HEK293 (cell line): Measurements from ENCODE around the gene NCBP1.

Source experiments
- AEBP2 ChIP-seq: fragments of 450-650 bp; formaldehyde crosslinking; IDR thresholded peaks from 2 replicates; pipeline ENCODE4 v1.5.1; 2016; ENCODE audit warnings: missing biosample characterization, missing genetic modification characterization, borderline replicate concordance
- HOXA7 ChIP-seq: sonication (generic); formaldehyde crosslinking; IDR thresholded peaks from 2 replicates; pipeline ENCODE4 v1.8.1; 2022; ENCODE audit warnings: missing genetic modification reagents, borderline replicate concordance
- OSR2 ChIP-seq: fragments of 450-650 bp; formaldehyde crosslinking; IDR thresholded peaks from 2 replicates; pipeline ENCODE4 v1.5.1; 2016; ENCODE audit warnings: missing biosample characterization, missing genetic modification characterization
- OVOL3 ChIP-seq: fragments of 450-650 bp; formaldehyde crosslinking; IDR thresholded peaks from 2 replicates; pipeline ENCODE4 v1.5.1; 2016; ENCODE audit warnings: missing biosample characterization, missing genetic modification characterization
- SCRT1 ChIP-seq: fragments of 450-650 bp; formaldehyde crosslinking; IDR thresholded peaks from 2 replicates; pipeline ENCODE4 v1.5.1; 2016; ENCODE audit warnings: missing biosample characterization, missing genetic modification characterization, borderline replicate concordance
- SP3 ChIP-seq: fragments of 450-650 bp; formaldehyde crosslinking; IDR thresholded peaks from 2 replicates; pipeline ENCODE4 v1.5.1; 2016; ENCODE audit warnings: missing biosample characterization, missing genetic modification characterization
- WT1 ChIP-seq: fragments of 450-650 bp; formaldehyde crosslinking; IDR thresholded peaks from 2 replicates; pipeline ENCODE4 v1.5.1; 2016; ENCODE audit warnings: missing biosample characterization, missing genetic modification characterization
- ZBTB44 ChIP-seq: fragments of 450-650 bp; IDR thresholded peaks from 2 replicates; pipeline ENCODE4 v1.5.1; 2018; ENCODE audit warnings: missing biosample characterization, mild to moderate bottlenecking, missing genetic modification characterization
- ZBTB7A ChIP-seq: fragments of 450-650 bp; formaldehyde crosslinking; IDR thresholded peaks from 2 replicates; pipeline ENCODE4 v1.5.1; 2016; ENCODE audit warnings: low read depth, missing biosample characterization, missing genetic modification characterization
- ZNF133 ChIP-seq: fragments of 450-650 bp; formaldehyde crosslinking; IDR thresholded peaks from 2 replicates; pipeline ENCODE4 v1.5.1; 2016; ENCODE audit warnings: missing biosample characterization, missing genetic modification characterization
- ZNF157 ChIP-seq: fragments of 450-650 bp; formaldehyde crosslinking; IDR thresholded peaks from 2 replicates; pipeline ENCODE4 v1.5.1; 2016; ENCODE audit warnings: missing biosample characterization, missing genetic modification characterization
- ZNF16 ChIP-seq: fragments of 450-650 bp; formaldehyde crosslinking; IDR thresholded peaks from 2 replicates; pipeline ENCODE4 v1.5.1; 2016; ENCODE audit warnings: low read depth, missing biosample characterization, missing genetic modification characterization
- ZNF174 ChIP-seq: fragments of 450-650 bp; formaldehyde crosslinking; IDR thresholded peaks from 2 replicates; pipeline ENCODE4 v1.5.0; 2017; ENCODE audit warnings: missing biosample characterization, mild to moderate bottlenecking, missing genetic modification characterization
- ZNF274 ChIP-seq, 2 experiments: fragments of 200-500 bp in 1 of 2; fragments of 450-650 bp in 1 of 2; sonication (Bioruptor generic) in 1 of 2; formaldehyde crosslinking in 1 of 2; IDR thresholded peaks; 2 replicates each; pipeline versions ENCODE4 v1.5.1 to v1.6.1; 2014 to 2016; ENCODE audit warnings: borderline replicate concordance in 1 of 2, inconsistent platforms in 1 of 2, low read length in 1 of 2, missing biosample characterization in 1 of 2, missing genetic modification characterization in 1 of 2
- ZNF280D ChIP-seq: fragments of 450-650 bp; formaldehyde crosslinking; IDR thresholded peaks from 2 replicates; pipeline ENCODE4 v1.5.1; 2016; ENCODE audit warnings: missing biosample characterization, missing genetic modification characterization
- ZNF292 ChIP-seq: fragments of 450-650 bp; formaldehyde crosslinking; IDR thresholded peaks from 2 replicates; pipeline ENCODE4 v1.5.1; 2016; ENCODE audit warnings: low read depth, missing biosample characterization, missing genetic modification characterization, borderline replicate concordance
- ZNF350 ChIP-seq: fragments of 450-650 bp; formaldehyde crosslinking; IDR thresholded peaks from 2 replicates; pipeline ENCODE4 v1.5.0; 2017; ENCODE audit warnings: missing biosample characterization, mild to moderate bottlenecking, missing genetic modification characterization
- ZNF354C ChIP-seq: fragments of 450-650 bp; formaldehyde crosslinking; IDR thresholded peaks from 2 replicates; pipeline ENCODE4 v1.5.1; 2016; ENCODE audit warnings: missing biosample characterization, missing genetic modification characterization, low read depth, borderline replicate concordance
- ZNF362 ChIP-seq: fragments of 450-650 bp; formaldehyde crosslinking; IDR thresholded peaks from 2 replicates; pipeline ENCODE4 v1.5.1; 2016; ENCODE audit warnings: missing biosample characterization, missing genetic modification characterization
- ZNF398 ChIP-seq: fragments of 450-650 bp; formaldehyde crosslinking; IDR thresholded peaks from 2 replicates; pipeline ENCODE4 v1.5.1; 2017; ENCODE audit warnings: missing biosample characterization, missing genetic modification characterization
- ZNF449 ChIP-seq: fragments of 450-650 bp; formaldehyde crosslinking; IDR thresholded peaks from 2 replicates; pipeline ENCODE4 v1.5.1; 2017; ENCODE audit warnings: missing biosample characterization, mild to moderate bottlenecking, missing genetic modification characterization, moderate library complexity
- ZNF473 ChIP-seq: fragments of 450-650 bp; formaldehyde crosslinking; IDR thresholded peaks from 2 replicates; pipeline ENCODE4 v1.5.1; 2017; ENCODE audit warnings: missing biosample characterization, missing genetic modification characterization
- ZNF514 ChIP-seq: fragments of 450-650 bp; formaldehyde crosslinking; IDR thresholded peaks from 2 replicates; pipeline ENCODE4 v1.5.1; 2016; ENCODE audit warnings: missing biosample characterization, missing genetic modification characterization
- ZNF521 ChIP-seq: fragments of 450-650 bp; formaldehyde crosslinking; IDR thresholded peaks from 2 replicates; pipeline ENCODE4 v1.5.1; 2017; ENCODE audit warnings: missing biosample characterization, mild to moderate bottlenecking, missing genetic modification characterization
- ZNF621 ChIP-seq: fragments of 450-650 bp; formaldehyde crosslinking; IDR thresholded peaks from 2 replicates; pipeline ENCODE4 v1.5.1; 2017; ENCODE audit warnings: missing biosample characterization, missing genetic modification characterization
- ZNF624 ChIP-seq: fragments of 450-650 bp; formaldehyde crosslinking; IDR thresholded peaks from 2 replicates; pipeline ENCODE4 v1.5.1; 2017; ENCODE audit warnings: missing biosample characterization, missing genetic modification characterization
- ZNF626 ChIP-seq: fragments of 450-650 bp; sonication (Bioruptor Pico); formaldehyde crosslinking; IDR thresholded peaks from 2 replicates; pipeline ENCODE4 v1.5.1; 2018; ENCODE audit warnings: missing biosample characterization, missing genetic modification characterization, inconsistent platforms
- ZNF843 ChIP-seq: fragments of 450-650 bp; formaldehyde crosslinking; IDR thresholded peaks from 2 replicates; pipeline ENCODE4 v1.5.1; 2016; ENCODE audit warnings: missing biosample characterization, missing genetic modification characterization

Gene NCBP1

GRCh38 chr9:97703437-97704344 lies 70.1 kb downstream of the NCBP1 start (continued):
- TF ChIP-seq ZNF280D (tag by site-specific recombination) (no peak), ZNF133 (no peak), SCRT1 (tag by site-specific recombination) (no peak), ZNF473 (tag by site-specific recombination) (no peak), ZNF624 (tag by site-specific recombination) (no peak), WT1 (peak; percentile 23; the same call in 1 of the 2 replicates), SP3 (tag by site-specific recombination) (no peak), ZNF362 (tag by site-specific recombination) (peak; percentile 67; the same call in 1 of the 2 replicates), ZNF157 (tag by site-specific recombination) (no peak), OSR2 (tag by site-specific recombination) (peak; percentile 24; the same call in 1 of the 2 replicates), ZBTB44 (tag by site-specific recombination) (no peak), ZBTB7A (tag by site-specific recombination) (no peak), OVOL3 (tag by site-specific recombination) (no peak), ZNF16 (tag by site-specific recombination) (no peak), ZNF843 (tag by site-specific recombination) (peak; percentile 52; the same call in 1 of the 2 replicates), ZNF398 (tag by site-specific recombination) (0 out of 2 replicates have a peak, but pooled peaks have one; percentile 12), ZNF626 (tag by site-specific recombination) (no peak), ZNF292 (no peak), HOXA7 (CRISPR knock-in tag) (no peak), ZNF621 (no peak), ZNF521 (tag by site-specific recombination) (no peak), ZNF350 (tag by site-specific recombination) (no peak), AEBP2 (no peak), ZNF174 (tag by site-specific recombination) (no peak), ZNF514 (tag by site-specific recombination) (no peak), ZNF354C (tag by site-specific recombination) (no peak), ZNF449 (tag by site-specific recombination) (no peak), ZNF274 (IDR thresholded peaks at IDR 0.05; ENCODE audit: low read length) (no peak), ZNF274 (tag by site-specific recombination; IDR thresholded peaks at IDR 0.05; ENCODE audit: borderline replicate concordance) (no peak)
